Mesendoderm (in vitro differentiated cells): ENCODE measurements around the gene EGFR.
A peak's percentile ranks its signal among the peaks of the same experiment; 100 is the strongest.

Source experiments
- DNase-seq: peaks from one replicate; pipeline ENCODE4 v3.0.0; 2013
- H2AK5ac ChIP-seq: 2 replicates; pipeline ENCODE4 v1.6.1; 2013; ENCODE audit warnings: low read length, inconsistent platforms
- H2BK120ac ChIP-seq: 2 replicates; pipeline ENCODE4 v1.6.1; 2013; ENCODE audit warnings: low read depth, mild to moderate bottlenecking, low read length, moderate library complexity, mixed read lengths
- H2BK15ac ChIP-seq: replicated peaks from 2 replicates; pipeline ENCODE4 v1.6.1; 2013; ENCODE audit warnings: low read depth, mild to moderate bottlenecking, moderate library complexity
- H2BK5ac ChIP-seq: 2 replicates; pipeline ENCODE4 v1.6.1; 2013; ENCODE audit warnings: low read length, inconsistent platforms
- H3K18ac ChIP-seq: 2 replicates; pipeline ENCODE4 v1.6.1; 2013; ENCODE audit warnings: mild to moderate bottlenecking, low read length, mixed read lengths
- H3K23ac ChIP-seq: one replicate; pipeline ENCODE4 v1.6.1; 2013; ENCODE audit warnings: low read length
- H3K27ac ChIP-seq: 2 replicates; pipeline ENCODE4 v1.5.1; 2013; ENCODE audit warnings: low read depth, mild to moderate bottlenecking, inconsistent platforms, low read length, moderate library complexity
- H3K27me3 ChIP-seq: 2 replicates; pipeline ENCODE4 v1.6.1; 2013; ENCODE audit warnings: low read length, control low read depth, mild to moderate bottlenecking, inconsistent platforms; ENCODE audit not compliant: insufficient read depth, poor library complexity
- H3K36me3 ChIP-seq: 2 replicates; pipeline ENCODE4 v1.6.1; 2013; ENCODE audit warnings: low read length, inconsistent platforms; ENCODE audit not compliant: control insufficient read depth, insufficient read depth
- H3K4ac ChIP-seq: one replicate; pipeline ENCODE4 v1.6.1; 2013; ENCODE audit warnings: low read depth, mild to moderate bottlenecking, low read length, moderate library complexity
- H3K4me1 ChIP-seq: 2 replicates; pipeline ENCODE4 v1.6.1; 2013; ENCODE audit warnings: low read depth, low read length, inconsistent platforms; ENCODE audit not compliant: control insufficient read depth
- H3K4me2 ChIP-seq: 2 replicates; pipeline ENCODE4 v1.6.1; 2013; ENCODE audit warnings: low read length
- H3K4me3 ChIP-seq: 2 replicates; pipeline ENCODE4 v1.5.1; 2013; ENCODE audit warnings: mild to moderate bottlenecking, low read length
- H3K56ac ChIP-seq: one replicate; pipeline ENCODE4 v1.6.1; 2013; ENCODE audit warnings: low read length
- H3K79me1 ChIP-seq: 2 replicates; pipeline ENCODE4 v1.6.1; 2013; ENCODE audit warnings: low read length, inconsistent platforms
- H3K79me2 ChIP-seq: 2 replicates; pipeline ENCODE4 v1.6.1; 2013; ENCODE audit warnings: mild to moderate bottlenecking, low read length; ENCODE audit not compliant: control insufficient read depth, insufficient read depth
- H3K9ac ChIP-seq: 2 replicates; pipeline ENCODE4 v1.6.1; 2013; ENCODE audit warnings: low read length, inconsistent platforms
- H4K5ac ChIP-seq: one replicate; pipeline ENCODE4 v1.6.1; 2013; ENCODE audit warnings: low read length
- H4K8ac ChIP-seq: one replicate; pipeline ENCODE4 v1.6.1; 2013; ENCODE audit warnings: low read depth, mild to moderate bottlenecking, control low read depth, low read length, moderate library complexity
- WGBS: extraction: QIAGEN DNeasy Blood & Tissue Kit; methylation state at CpG from one replicate; pipeline ENCODE4 v1.1.7; 2013; ENCODE audit warnings: low lambda C conversion rate, missing lambda C conversion rate; ENCODE audit not compliant: insufficient coverage; ENCODE audit errors: extremely low coverage; 5-methylcytosine and 5-hydroxymethylcytosine counted together

The EGFR gene

DNA sequence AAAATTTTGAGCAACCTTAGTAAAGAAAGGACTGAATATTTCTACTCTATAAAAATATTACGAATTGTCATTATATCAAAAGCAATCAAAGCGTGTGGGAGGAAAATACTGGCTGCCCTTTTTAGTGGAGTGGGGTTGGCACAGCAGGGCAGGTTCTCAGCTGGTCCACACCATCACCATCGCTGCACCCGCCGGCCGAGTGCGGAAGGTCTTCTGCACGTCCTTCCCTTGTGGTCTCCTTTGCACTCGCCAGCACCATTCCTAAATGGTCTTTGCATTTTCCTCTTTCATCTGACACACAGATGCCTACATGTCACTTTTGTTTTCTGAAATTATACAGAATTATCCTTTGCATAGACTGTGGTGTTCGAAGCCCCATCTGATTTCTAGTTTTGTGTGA, 229.7 kb downstream of the EGFR start:
- H4K8ac ChIP-seq, result no peak overlapping the region
- no peak overlapping the region for H3K27ac ChIP-seq
- H3K4me1 ChIP-seq, result no peaks in the 10 kb centered on the region
- H2BK15ac ChIP-seq, result no peak overlapping the region
- no peaks in the 10 kb centered on the region for H3K36me3 ChIP-seq
- H3K9ac ChIP-seq, result no peak overlapping the region
- H3K4me2 ChIP-seq, result no peak overlapping the region
- no peak overlapping the region for H3K56ac ChIP-seq
- no peak overlapping the region for H3K18ac ChIP-seq
- no peak overlapping the region for H3K4ac ChIP-seq
- H3K79me1 ChIP-seq, result no peaks in the 10 kb centered on the region
- no peak overlapping the region for H3K23ac ChIP-seq
- no peak overlapping the region for H4K5ac ChIP-seq
- H2BK5ac ChIP-seq, result no peak overlapping the region
- no peak overlapping the region for H3K4me3 ChIP-seq
- WGBS, result no CpG with 5 or more reads among the region's 10 CpGs
- H3K79me2 ChIP-seq, result no peaks in the 10 kb centered on the region
- H2BK120ac ChIP-seq, result no peak overlapping the region
- H3K27me3 ChIP-seq, result peaks cover under 1% of the 10 kb centered on the region
- no peak for DNase-seq
- no peak overlapping the region for H2AK5ac ChIP-seq

DNA sequence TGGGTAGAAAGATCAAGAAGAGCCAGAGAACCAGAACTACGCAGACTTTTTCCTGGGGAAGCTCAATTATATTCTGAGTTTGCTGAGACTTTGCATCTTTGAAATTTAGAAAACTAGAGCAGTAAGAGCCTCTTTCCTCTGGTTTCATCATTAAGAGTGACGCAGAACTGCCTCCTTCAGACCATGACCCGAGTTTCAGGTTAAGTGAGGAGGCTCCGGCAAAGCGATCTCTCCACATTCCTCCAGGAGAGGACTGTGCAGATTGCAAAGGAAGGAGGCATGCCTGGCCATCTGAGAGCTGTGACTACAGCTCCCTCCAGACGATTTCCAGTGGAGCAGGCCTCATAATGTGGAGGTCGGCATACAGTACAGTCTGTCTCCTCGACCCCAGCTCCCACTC, 230.5 kb downstream of the EGFR start:
- peak; percentile 35 for DNase-seq
- Histone ChIP-seq H3K56ac (no peak overlapping the region), H3K23ac (no peak overlapping the region), H2BK5ac (no peak overlapping the region), H3K9ac (no peak overlapping the region), H3K27me3 (peaks cover 8% of the 10 kb centered on the region), H3K4me2 (no peak overlapping the region), H3K4me1 (no peaks in the 10 kb centered on the region), H4K8ac (no peak overlapping the region), H4K5ac (no peak overlapping the region), H2BK120ac (no peak overlapping the region), H2BK15ac (no peak overlapping the region), H3K79me1 (no peaks in the 10 kb centered on the region), H3K18ac (no peak overlapping the region), H3K4ac (no peak overlapping the region), H2AK5ac (no peak overlapping the region), H3K79me2 (no peaks in the 10 kb centered on the region), H3K4me3 (no peak overlapping the region), H3K36me3 (no peaks in the 10 kb centered on the region), H3K27ac (no peak overlapping the region)
- no CpG with 5 or more reads among the region's 8 CpGs for WGBS

DNA sequence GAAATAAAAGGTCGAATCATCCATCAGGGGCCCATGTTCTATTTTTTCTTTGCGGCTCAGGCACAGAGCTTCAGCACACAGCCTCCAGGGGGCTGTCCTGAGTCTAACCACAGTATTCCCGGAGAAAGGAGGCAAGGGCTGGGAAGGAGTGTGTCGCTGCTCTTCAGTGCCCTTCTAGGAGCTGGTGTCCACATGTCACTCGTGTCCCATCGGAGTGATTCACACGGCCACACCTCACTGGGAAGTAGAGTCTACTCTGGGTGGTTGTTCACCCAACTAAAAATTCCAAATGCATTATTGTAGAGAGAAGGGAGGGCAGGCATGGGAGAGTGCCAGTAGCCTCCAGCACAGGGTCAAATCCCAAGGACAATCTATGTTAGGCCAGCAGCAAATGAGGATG, 231.5 kb downstream of the EGFR start:
- no peak overlapping the region for H3K27ac ChIP-seq
- no peak overlapping the region for H3K4ac ChIP-seq
- no peak overlapping the region for H2AK5ac ChIP-seq
- H4K8ac ChIP-seq, result no peak overlapping the region
- no peaks in the 10 kb centered on the region for H3K79me2 ChIP-seq
- H3K23ac ChIP-seq, result no peak overlapping the region
- no peak overlapping the region for H2BK5ac ChIP-seq
- no peaks in the 10 kb centered on the region for H3K36me3 ChIP-seq
- H3K27me3 ChIP-seq, result peaks cover 8% of the 10 kb centered on the region
- no peak overlapping the region for H4K5ac ChIP-seq
- H3K18ac ChIP-seq, result no peak overlapping the region
- H3K56ac ChIP-seq, result no peak overlapping the region
- H2BK15ac ChIP-seq, result no peak overlapping the region
- H3K4me1 ChIP-seq, result no peaks in the 10 kb centered on the region
- H3K4me2 ChIP-seq, result no peak overlapping the region
- no peaks in the 10 kb centered on the region for H3K79me1 ChIP-seq
- no CpG with 5 or more reads among the region's 7 CpGs for WGBS
- H3K4me3 ChIP-seq, result no peak overlapping the region
- no peak overlapping the region for H3K9ac ChIP-seq
- no peak overlapping the region for H2BK120ac ChIP-seq
- DNase-seq, result peak; percentile 77

DNA sequence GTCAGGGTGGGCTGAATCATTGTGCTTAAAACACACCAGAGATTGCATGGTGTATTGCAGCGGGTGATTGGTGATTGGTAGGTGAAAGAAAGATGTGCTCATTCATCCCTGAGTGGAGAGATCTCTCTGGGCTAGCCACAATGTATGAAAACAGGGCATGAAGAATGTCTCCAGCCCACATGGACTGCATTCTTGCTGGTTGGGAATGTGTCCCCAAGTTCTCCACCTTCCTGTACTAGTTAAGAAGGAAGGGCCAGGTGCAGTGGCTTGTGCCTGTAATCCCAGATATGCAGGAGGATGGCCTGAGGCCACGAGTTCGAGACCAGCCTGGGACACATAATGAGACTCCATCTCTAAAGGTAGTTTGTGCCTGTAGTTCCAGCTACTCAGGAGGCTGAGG, 232.5 kb downstream of the EGFR start:
- H3K27ac ChIP-seq, result no peak overlapping the region
- no peak overlapping the region for H4K5ac ChIP-seq
- H3K9ac ChIP-seq, result no peak overlapping the region
- H4K8ac ChIP-seq, result no peak overlapping the region
- H2BK15ac ChIP-seq, result no peak overlapping the region
- no peak overlapping the region for H2AK5ac ChIP-seq
- no peak overlapping the region for H2BK120ac ChIP-seq
- H3K18ac ChIP-seq, result no peak overlapping the region
- no peak overlapping the region for H3K4me2 ChIP-seq
- H3K4ac ChIP-seq, result no peak overlapping the region
- DNase-seq, result no peak
- no peaks in the 10 kb centered on the region for H3K4me1 ChIP-seq
- WGBS, result no CpG with 5 or more reads among the region's 3 CpGs
- no peak overlapping the region for H3K56ac ChIP-seq
- no peaks in the 10 kb centered on the region for H3K36me3 ChIP-seq
- H3K4me3 ChIP-seq, result no peak overlapping the region
- no peak overlapping the region for H3K23ac ChIP-seq
- H3K79me2 ChIP-seq, result no peaks in the 10 kb centered on the region
- H2BK5ac ChIP-seq, result no peak overlapping the region
- no peaks in the 10 kb centered on the region for H3K79me1 ChIP-seq
- H3K27me3 ChIP-seq, result peaks cover 8% of the 10 kb centered on the region

DNA sequence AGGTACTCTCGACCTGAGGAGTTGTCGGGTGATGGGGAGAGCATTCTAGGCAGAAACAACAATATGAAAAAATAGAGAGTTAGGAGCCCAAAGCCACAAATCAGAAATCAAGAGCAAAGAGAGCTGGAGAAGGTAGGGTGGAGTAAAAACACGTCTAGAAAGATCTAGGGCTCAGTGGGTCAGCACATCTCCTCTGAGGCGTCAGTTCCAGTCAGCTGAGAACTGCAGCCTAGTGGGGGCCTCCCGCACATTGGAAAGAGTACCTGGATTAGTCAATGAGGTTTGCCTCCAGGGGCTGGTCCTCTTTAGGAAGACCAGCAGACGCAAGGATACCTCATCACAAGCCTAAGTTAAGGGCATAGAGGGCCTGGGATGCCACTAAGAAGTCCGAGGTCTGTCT, 233.1 kb downstream of the EGFR start:
- H4K5ac ChIP-seq, result no peak overlapping the region
- no peaks in the 10 kb centered on the region for H3K4me1 ChIP-seq
- H3K4me3 ChIP-seq, result no peak overlapping the region
- no peak overlapping the region for H2BK15ac ChIP-seq
- H3K23ac ChIP-seq, result no peak overlapping the region
- no peak overlapping the region for H3K9ac ChIP-seq
- no peak overlapping the region for H3K56ac ChIP-seq
- no peak overlapping the region for H2AK5ac ChIP-seq
- H3K36me3 ChIP-seq, result no peaks in the 10 kb centered on the region
- H2BK120ac ChIP-seq, result no peak overlapping the region
- WGBS, result no CpG with 5 or more reads among the region's 7 CpGs
- H3K4me2 ChIP-seq, result no peak overlapping the region
- H3K27me3 ChIP-seq, result peaks cover 8% of the 10 kb centered on the region
- H3K79me2 ChIP-seq, result no peaks in the 10 kb centered on the region
- no peak for DNase-seq
- H2BK5ac ChIP-seq, result no peak overlapping the region
- no peaks in the 10 kb centered on the region for H3K79me1 ChIP-seq
- H3K18ac ChIP-seq, result no peak overlapping the region
- H4K8ac ChIP-seq, result no peak overlapping the region
- no peak overlapping the region for H3K4ac ChIP-seq
- H3K27ac ChIP-seq, result no peak overlapping the region

DNA sequence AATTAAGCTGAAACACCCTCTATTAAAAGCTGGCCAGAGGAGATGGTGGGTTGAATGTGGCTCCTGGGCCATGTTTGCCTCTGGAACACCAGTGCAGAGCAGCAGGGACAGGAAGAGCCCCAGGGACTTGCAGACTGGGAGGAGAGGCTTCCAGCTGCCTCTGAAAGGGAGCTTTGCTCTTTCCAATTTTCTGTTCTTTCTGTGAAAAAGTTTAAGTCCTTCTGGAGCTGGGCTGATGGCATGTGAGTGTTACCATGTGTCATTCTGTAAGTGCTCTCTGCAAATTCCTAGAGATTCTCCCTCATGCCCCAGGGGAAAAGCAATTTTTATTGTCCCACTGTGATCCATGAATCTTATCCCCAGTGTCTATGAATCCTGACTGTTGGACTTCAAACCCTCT, 233.6 kb downstream of the EGFR start:
- no peak overlapping the region for H2BK5ac ChIP-seq

More for the DNA sequence above, 233.6 kb downstream of the EGFR start:
- Histone ChIP-seq H3K4ac (no peak overlapping the region), H3K9ac (no peak overlapping the region), H3K79me2 (no peaks in the 10 kb centered on the region), H3K4me1 (no peaks in the 10 kb centered on the region), H2AK5ac (no peak overlapping the region), H3K4me3 (no peak overlapping the region), H4K5ac (no peak overlapping the region), H3K4me2 (no peak overlapping the region), H2BK15ac (no peak overlapping the region), H3K23ac (no peak overlapping the region), H3K56ac (no peak overlapping the region), H2BK120ac (no peak overlapping the region), H3K36me3 (no peaks in the 10 kb centered on the region), H3K79me1 (no peaks in the 10 kb centered on the region), H3K27ac (no peak overlapping the region), H3K18ac (no peak overlapping the region), H4K8ac (no peak overlapping the region), H3K27me3 (peaks cover 8% of the 10 kb centered on the region)
- no peak for DNase-seq
